ENCODE results near the gene ESYT1.

- no peak for TF ChIP-seq CTCF (conservative IDR thresholded peaks at IDR 0.05; ENCODE audit: low read length)
- TF ChIP-seq EZH2phosphoT487 (IDR thresholded peaks at IDR 0.05; ENCODE audit: borderline replicate concordance, low read depth, low read length), result no peak
These were observed 49.6 kb upstream of the ESYT1 start for GRCh38 chr12:56078427-56078826.
